ENCODE data around the gene EFNA5. TPM values are rescaled to one million over a fixed set of nuclear protein-coding genes. Genes with fewer than 3 reads are reported as not detected.

Gene EFNA5
- total RNA-seq, 2 experiments from 2014 or later = not detected

GRCh38 chr5:107457881-107458280, 212.9 kb downstream of the EFNA5 start:
- H3K4me1 ChIP-seq (ENCODE audit: insufficient read depth, low read length) = no peaks in the 10 kb centered on the region
- Mint-ChIP-seq H3K4me3 (no peak overlapping the region), H3K4me1 (ENCODE audit: low read depth) (no peaks in the 10 kb centered on the region), H3K27me3 (no peaks in the 10 kb centered on the region), H3K9me3 (no peaks in the 10 kb centered on the region), H3K27ac (no peak overlapping the region), H3K36me3 (ENCODE audit: low read depth) (no peaks in the 10 kb centered on the region)
- no peak for TF ChIP-seq CTCF (IDR thresholded peaks at IDR 0.05)
- H3K27me3 ChIP-seq (ENCODE audit: control insufficient read depth in 1 of 2, insufficient read depth in 2 of 2, low read length in 2 of 2) = no peaks in the 10 kb centered on the region
- DNase-seq = no peak
- H3K4me3 ChIP-seq (ENCODE audit: low read length) = no peak overlapping the region
- ChIA-PET POLR2A (no interaction called here), CTCF (no interaction called here)
- H3K9me3 ChIP-seq (ENCODE audit: control insufficient read depth in 1 of 2, insufficient read depth in 1 of 2, low read length in 2 of 2) = no peaks in the 10 kb centered on the region
- no peak overlapping the region for H3K27ac ChIP-seq (ENCODE audit: low read depth in 1 of 2, low read length in 2 of 2)
- intact Hi-C loops (cut with DNase I, micrococcal nuclease) = no loop called here
- no peak for ATAC-seq (ENCODE audit: poor library complexity)
- H3K36me3 ChIP-seq (ENCODE audit: insufficient read depth, low read length) = no peaks in the 10 kb centered on the region

DNA sequence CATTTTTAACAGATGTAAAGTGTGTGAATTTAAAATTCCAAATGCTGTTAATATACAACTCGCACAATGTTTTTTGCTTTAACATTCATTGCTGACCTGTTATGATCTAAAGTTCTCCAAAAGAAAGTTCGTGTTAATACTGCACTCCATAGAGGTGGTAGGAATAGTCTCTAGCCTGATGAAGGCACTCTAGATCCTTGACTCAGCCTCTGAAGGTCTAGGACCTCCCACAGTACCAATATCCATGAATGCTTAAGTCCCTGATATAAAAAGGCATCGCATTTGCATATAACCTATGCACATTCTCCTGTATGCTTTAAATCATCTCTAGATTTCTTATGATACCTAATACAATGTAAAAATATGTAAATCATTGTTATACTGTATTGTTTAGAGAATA, 213.6 kb downstream of the EFNA5 start:
- H3K4me3 ChIP-seq (ENCODE audit: low read length) = no peak overlapping the region
- Mint-ChIP-seq H3K36me3 (ENCODE audit: low read depth) (no peaks in the 10 kb centered on the region), H3K4me1 (ENCODE audit: low read depth) (no peaks in the 10 kb centered on the region), H3K27ac (no peak overlapping the region), H3K4me3 (no peak overlapping the region), H3K9me3 (no peaks in the 10 kb centered on the region), H3K27me3 (no peaks in the 10 kb centered on the region)
- no peak overlapping the region for H3K27ac ChIP-seq (ENCODE audit: low read depth in 1 of 2, low read length in 2 of 2)
- DNase-seq (no peak), ATAC-seq (ENCODE audit: poor library complexity) (no peak)
- no peaks in the 10 kb centered on the region for H3K4me1 ChIP-seq (ENCODE audit: insufficient read depth, low read length)
- CTCF ChIA-PET = no interaction called here
- POLR2A ChIA-PET = no interaction called here
- no peaks in the 10 kb centered on the region for H3K36me3 ChIP-seq (ENCODE audit: insufficient read depth, low read length)
- TF ChIP-seq CTCF (IDR thresholded peaks at IDR 0.05) = no peak
- H3K9me3 ChIP-seq (ENCODE audit: control insufficient read depth in 1 of 2, insufficient read depth in 1 of 2, low read length in 2 of 2) = no peaks in the 10 kb centered on the region
- H3K27me3 ChIP-seq (ENCODE audit: control insufficient read depth in 1 of 2, insufficient read depth in 2 of 2, low read length in 2 of 2) = no peaks in the 10 kb centered on the region
- intact Hi-C loops (cut with DNase I, micrococcal nuclease) = no loop called here

DNA sequence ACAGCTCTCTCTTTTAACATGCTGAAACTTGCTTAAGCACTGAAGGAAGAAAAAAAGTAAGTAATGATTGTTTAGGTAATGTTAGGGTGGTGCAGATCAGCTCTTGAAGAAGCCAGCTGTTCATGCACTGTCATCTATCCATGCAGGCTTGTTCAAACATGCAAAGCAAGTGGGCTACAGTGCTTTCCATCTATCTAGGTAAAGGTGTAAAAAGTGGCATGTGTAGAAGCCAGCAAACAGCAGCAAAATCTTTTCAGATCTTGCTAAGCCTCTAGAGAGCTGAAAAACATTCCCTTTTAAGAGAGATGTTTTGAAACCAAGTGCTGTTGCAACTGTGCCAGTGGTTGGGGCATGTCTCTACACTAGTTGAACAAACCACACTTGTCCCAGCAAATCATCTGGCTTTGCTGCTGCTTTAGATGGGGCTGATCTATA, 214.4 kb downstream of the EFNA5 start:
- Mint-ChIP-seq H3K4me3 (no peak overlapping the region), H3K27me3 (no peaks in the 10 kb centered on the region), H3K27ac (no peak overlapping the region), H3K4me1 (ENCODE audit: low read depth) (no peaks in the 10 kb centered on the region), H3K36me3 (ENCODE audit: low read depth) (no peaks in the 10 kb centered on the region), H3K9me3 (no peaks in the 10 kb centered on the region)
- Histone ChIP-seq H3K27ac (ENCODE audit: low read depth in 1 of 2, low read length in 2 of 2) (no peak overlapping the region), H3K36me3 (ENCODE audit: insufficient read depth, low read length) (no peaks in the 10 kb centered on the region), H3K4me1 (ENCODE audit: insufficient read depth, low read length) (no peaks in the 10 kb centered on the region), H3K27me3 (ENCODE audit: control insufficient read depth in 1 of 2, insufficient read depth in 2 of 2, low read length in 2 of 2) (no peaks in the 10 kb centered on the region), H3K4me3 (ENCODE audit: low read length) (no peak overlapping the region), H3K9me3 (ENCODE audit: control insufficient read depth in 1 of 2, insufficient read depth in 1 of 2, low read length in 2 of 2) (no peaks in the 10 kb centered on the region)
- no peak for DNase-seq
- intact Hi-C loops (cut with DNase I, micrococcal nuclease) = no loop called here
- POLR2A ChIA-PET = no interaction called here
- no peak for TF ChIP-seq CTCF (IDR thresholded peaks at IDR 0.05)
- CTCF ChIA-PET = no interaction called here
- no peak for ATAC-seq (ENCODE audit: poor library complexity)

All from CD4-positive, alpha-beta T cell (primary cell).